GM21526 (cell line): ENCODE measurements around the gene ATXN2.
A peak's percentile ranks its signal among the peaks of the same experiment; 100 is the strongest.
"Not testable (repeated sequence)": the region's sequence is repeated elsewhere in the genome, so short reads cannot be mapped to it uniquely, and the experiment has no call there.

Source experiments
- ATAC-seq: cut with Tn5 transposase; IDR thresholded peaks from one replicate; pipeline ENCODE4 v1.9.1; 2021; ENCODE audit warnings: moderate library complexity; ENCODE audit not compliant: unreplicated experiment, low FRiP score

Gene ATXN2

GRCh38 chr12:111602348-111602747 lies 3.2 kb upstream of the ATXN2 start:
- no peak for ATAC-seq

DNA sequence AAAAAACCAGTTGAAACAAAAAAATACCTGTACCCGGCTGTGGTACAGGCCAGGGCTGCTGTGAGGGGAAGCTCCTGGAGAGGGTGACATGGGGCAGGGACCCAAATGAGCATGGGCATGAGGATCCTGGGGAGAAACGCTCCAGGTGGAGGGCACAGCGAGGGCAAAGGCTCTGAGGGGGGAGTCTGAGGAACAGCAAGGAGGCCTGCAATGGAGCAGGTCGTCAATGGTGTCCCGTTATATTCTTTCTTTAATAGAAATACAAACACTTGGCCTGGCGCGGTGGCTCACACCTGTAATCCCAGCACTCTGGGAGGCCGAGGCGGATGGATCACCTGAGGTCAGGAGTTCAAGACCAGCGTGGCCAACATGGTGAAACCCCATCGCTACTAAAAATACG lies 1.9 kb upstream of the ATXN2 start:
- not testable (repeated sequence) for ATAC-seq

- ATAC-seq: no peak
Observed at GRCh38 chr12:111600205-111600642, 1.1 kb upstream of the ATXN2 start.

GRCh38 chr12:111599453-111600204 lies 514 bp upstream of the ATXN2 start:
- peak; percentile 60 for ATAC-seq

DNA sequence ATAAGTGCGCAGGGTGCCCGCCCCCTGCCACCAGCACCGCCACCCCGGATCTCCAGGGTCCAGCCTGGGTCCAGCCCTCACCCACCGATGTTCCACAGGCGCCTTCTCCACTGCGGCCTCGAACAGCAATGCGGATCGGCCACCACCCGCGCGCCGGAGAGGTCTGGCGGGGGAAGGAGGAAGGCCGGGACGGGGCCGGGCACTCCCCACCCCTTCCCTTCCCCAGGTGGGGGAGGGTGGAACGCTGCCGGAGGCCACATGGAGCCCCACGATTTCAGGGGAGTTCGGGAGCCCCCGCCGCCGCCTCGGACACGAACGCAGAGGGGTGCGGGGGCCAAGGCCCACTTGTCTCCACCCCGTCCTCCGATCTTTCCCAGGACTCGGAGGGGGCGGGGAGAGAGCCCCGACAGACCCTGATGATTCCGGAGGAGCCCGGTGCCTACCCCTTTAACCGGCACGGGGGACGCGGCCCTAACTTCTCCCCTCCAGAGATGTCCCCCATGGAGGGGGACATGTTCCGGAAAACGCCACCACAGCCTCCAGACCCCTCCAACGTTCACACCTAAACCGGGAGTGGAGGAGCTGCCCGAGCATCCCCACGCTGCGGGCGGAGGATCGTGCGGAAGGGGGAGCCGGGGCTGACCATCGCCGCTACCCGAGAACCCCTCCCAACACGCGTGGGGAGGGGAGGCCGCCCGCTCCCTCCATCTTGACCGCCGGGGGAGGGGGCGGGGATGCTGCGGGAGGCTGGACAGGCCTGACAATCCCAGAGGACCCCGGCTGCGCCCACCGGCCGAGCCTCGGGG lies 1.1 kb downstream of the ATXN2 start:
- ATAC-seq: peak; percentile 12

DNA sequence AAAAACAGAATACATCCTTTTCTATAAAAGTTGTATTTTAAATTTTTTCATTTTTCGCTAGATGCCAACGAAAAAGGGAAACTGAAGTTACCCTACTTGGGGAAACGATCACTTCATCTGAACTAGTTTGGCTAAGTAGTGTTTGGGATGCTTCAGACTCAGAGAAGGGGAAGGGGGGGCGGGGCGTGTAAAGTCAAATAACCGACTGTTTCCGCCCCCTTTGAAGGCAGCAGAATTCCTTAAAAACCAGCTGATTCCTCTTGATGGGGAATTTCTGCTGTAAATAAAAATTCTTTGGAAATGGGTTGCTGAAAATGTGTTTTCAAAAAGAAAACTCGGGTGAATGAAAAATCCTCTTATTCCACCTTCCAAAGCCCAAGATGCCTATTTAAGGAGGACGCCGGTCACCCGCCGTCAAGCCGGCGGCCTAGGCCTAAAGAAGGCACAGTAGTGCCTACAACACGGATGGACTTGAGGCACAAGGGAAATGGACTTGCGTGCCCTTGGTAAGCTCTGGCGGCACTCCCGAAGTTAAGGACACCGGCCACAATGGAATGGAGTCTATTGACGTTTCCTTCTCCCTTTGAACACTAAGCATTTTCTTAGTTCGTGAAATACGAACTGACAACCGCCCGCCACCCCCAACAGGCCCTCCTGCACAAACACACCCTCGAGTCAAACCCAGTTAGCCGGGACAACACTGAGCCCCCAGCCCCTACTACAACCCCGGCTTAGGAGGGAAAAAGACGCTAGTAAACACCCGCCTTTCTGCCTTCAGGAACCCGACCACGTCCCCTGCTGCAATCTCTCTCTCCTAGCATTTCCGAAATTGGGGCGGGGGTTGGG lies 1.9 kb downstream of the ATXN2 start:
- no peak for ATAC-seq

DNA sequence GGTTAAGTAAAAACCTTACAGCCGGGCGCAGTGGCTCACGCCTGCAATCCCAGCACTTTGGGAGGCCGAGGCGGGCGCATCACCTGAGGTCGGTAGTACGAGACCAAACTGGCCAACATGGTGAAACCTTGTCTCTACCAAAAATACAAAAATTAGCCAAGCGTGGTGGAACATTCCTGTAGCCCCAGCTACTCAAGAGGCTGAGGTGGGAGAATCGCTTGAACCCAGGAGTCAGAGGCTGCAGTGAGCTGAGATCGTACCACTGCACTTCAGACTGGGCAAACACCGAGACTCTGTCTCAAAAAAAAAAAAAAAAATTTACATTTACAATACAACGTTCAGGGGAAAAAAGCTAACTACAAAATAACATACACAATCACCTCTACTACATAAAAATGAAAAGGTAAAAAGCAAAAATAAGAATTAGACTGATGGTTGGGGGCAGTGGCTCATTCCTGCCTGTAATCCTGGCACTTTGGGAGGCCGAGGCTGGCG lies 3.7 kb downstream of the ATXN2 start:
- not testable (repeated sequence) for ATAC-seq

DNA sequence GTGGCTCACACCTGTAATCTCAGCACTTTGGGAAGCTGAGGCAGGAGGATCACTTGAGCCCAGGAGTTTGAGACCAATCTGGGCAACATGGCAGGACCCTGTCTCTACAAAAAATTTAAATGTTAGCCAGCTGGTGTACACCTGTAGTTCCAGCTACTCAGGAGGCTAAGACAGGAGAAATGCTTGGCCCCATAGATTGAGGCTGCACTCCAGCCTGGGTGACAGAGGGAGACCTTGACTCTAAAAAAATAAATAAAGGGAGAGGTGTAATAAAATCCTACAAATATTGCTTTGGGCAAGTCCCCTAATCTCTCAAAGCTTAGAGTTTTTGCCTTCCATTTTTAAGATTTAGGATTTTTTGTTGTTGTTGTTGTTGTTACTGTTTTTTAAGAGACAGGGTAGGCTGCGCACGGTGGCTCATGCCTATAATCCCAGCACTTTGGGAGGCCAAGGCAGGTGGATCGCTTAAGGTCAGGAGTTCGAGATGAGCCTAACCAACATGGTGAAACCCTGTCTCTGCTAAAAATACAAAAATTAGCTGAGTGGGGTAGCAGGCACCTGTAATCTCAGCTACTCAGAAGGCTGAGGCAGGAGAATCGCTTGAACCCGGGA lies 7.6 kb downstream of the ATXN2 start:
- ATAC-seq: not testable (repeated sequence)

- no peak for ATAC-seq
Observed at GRCh38 chr12:111590552-111590951, 8.6 kb downstream of the ATXN2 start.

DNA sequence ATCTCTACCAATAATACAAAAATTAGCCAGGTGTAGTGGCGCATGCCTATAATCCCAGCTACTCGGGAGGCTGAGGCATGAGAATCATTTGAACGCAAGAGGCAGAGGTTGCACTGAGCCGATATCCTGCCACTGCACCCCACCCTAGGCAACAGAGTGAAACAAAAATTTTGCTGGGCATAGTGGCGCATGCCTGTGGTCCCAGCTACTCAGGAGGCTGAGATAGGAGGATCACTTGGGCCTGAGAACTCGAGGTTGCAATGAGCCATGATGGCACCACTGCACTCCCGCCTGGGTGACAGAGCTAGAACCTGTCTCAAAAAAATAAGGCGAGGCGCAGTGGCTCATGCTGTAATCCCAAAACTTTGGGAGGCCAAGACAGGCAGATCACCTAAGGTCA lies 9.5 kb downstream of the ATXN2 start:
- no peak for ATAC-seq

DNA sequence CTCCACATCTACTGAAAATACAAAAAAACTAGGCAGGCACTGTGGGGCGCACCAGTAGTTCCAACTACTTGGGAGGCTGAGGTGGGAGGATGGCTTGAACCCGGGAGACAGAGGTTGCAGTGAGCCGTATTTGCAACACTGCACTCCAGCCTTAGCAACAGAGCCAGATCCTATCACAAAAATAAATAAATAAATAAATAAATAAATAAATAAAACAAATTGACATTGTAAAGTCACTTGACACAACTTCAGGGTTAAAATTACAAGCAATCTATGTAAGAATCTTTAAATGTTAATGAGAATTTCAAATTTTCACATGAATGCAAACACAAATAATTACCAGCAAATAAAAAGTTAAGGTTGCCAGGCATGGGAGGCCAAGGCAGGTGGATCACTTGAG lies 11.1 kb downstream of the ATXN2 start:
- no peak for ATAC-seq

GRCh38 chr12:111586986-111587385 lies 12.1 kb downstream of the ATXN2 start:
- ATAC-seq: no peak

DNA sequence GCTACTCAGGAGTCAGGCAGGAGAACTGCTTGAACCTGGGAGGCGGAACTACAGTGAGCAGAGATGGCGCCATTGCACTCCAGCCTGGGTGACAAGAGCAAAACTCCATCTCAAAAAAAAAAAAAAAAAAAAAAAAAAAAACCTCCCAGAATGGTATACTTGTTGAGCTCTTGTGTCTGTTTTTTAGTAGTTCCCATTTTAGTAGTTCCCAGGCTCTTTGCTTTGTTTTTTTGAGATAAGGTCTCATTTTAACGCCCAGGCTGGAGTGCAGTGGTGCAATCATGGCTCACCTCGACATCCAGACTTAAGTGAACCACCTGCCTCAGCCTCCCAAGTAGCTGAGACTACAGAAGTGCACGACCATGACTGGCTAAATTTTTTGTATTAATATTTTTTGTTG lies 13.4 kb downstream of the ATXN2 start:
- ATAC-seq: no peak

DNA sequence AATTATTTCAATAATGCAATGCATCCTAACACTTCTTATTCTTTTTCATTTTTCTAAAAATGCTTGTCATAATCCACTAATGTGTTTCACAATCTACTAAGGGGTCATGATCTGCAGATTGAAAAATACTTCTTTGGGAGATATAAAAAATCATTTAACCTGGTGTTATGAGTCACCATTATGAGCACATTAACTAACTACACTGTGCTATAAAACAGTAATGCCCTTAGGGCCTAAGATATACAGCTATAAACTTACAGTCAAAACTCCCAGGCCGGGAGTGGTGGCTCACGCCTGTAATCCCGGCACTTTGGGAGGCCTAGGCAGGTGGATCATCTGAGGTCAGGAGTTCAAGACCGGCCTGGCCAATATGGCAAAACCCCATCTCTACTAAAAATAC lies 14.2 kb downstream of the ATXN2 start:
- ATAC-seq: no peak

DNA sequence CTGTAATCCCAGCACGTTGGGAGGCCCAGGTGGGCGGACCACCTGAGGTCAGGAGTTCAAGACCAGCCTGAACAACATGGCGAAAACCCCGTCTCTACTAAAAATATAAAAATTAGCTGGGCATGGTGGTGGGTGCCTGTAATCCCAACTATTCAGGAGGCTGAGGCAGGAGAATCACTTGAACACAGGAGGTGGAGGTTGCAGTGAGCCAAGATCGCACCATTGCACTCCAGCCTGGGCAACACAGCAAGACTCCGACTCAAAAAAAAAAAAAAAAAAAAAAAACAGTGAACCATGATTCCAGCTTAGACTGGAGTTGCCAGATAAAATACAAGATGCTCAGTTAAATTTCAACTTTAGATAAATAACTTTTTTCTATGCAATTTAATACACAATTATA lies 15.6 kb downstream of the ATXN2 start:
- not testable (repeated sequence) for ATAC-seq

DNA sequence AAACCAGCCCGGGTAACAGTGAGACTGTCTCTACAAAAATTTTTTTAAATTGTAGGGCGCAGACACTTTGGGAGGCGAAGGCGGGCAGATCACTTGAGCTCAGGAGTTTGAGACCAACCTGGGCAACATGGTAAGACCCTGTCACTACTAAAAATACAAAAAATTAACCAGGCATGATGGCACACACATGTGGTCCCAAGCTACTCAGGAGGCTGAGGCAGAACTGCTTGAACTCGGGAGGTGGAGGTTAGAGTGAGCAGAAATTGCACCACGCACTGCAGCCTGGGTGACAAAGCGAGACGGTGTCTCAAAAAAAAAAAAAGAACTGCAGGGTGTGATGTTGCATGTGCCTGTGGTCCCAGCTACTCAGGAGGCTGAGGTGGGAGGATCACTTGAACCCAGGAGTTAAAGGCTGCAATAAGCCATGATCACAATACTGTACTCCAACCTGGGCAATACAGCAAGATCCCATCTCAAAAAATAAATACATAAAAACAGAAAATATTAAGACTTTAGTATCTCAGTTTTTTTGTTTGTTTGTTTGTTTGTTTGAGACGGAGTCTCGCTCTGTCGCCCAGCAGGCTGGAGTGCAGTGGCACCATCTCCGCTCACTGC lies 16.9 kb downstream of the ATXN2 start:
- ATAC-seq: no peak

DNA sequence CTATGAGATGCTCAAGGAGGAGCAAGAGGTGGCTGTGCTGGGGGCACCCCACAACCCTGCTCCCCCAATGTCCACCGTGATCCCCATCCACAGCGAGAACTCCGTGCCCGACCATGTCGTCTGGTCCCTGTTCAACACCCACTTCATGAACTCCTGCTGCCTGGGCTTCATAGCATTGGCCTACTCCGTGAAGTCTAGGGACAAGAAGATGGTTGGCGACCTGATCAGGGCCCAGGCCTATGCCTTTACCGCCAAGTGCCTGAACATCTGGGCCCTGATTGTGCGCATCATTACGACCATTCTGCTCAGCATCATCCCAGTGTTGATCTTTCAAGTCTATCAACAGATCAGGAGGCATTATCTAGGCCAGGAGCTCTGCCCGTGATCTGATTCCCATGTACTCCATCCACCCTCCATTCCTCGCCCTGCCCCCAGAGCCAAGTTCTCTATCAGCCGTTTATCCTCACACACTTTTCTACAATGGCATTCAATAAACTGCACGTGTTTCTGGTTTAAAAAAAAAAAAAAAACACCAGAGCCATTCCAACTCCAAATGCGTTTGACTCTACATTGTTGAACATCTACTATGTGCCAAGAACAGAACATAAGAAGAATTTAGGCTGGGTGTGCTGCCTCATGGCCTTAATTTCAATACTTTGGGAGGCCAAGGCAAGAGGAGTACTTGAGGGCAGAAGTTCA lies 17.5 kb downstream of the ATXN2 start:
- no peak for ATAC-seq

GRCh38 chr12:111580737-111581136 lies 18.4 kb downstream of the ATXN2 start:
- ATAC-seq: no peak

GRCh38 chr12:111580119-111580425 lies 19.0 kb downstream of the ATXN2 start:
- ATAC-seq: no peak

DNA sequence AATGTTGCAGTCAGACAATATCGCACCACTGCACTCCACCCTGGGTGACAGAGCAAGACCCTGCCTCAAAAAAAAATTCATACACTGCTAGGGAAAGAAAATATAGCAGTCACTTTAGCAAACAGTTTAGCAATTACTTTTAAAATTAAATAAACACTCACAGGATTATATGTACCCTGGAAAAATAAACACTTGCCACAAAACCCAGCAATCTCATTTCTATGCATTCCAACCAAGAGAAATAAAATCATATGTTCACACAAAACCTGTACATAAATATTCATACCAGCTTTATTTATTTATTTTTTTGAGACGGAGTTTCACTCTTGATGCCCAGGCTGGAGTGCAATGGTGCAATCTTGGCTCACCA lies 20.2 kb downstream of the ATXN2 start:
- ATAC-seq: no peak
